ENCODE measurements around the gene SYAP1.

GRCh38 chrX:16733013-16733412 is 13.6 kb downstream of the SYAP1 start:
- TF ChIP-seq, protein P1, sequence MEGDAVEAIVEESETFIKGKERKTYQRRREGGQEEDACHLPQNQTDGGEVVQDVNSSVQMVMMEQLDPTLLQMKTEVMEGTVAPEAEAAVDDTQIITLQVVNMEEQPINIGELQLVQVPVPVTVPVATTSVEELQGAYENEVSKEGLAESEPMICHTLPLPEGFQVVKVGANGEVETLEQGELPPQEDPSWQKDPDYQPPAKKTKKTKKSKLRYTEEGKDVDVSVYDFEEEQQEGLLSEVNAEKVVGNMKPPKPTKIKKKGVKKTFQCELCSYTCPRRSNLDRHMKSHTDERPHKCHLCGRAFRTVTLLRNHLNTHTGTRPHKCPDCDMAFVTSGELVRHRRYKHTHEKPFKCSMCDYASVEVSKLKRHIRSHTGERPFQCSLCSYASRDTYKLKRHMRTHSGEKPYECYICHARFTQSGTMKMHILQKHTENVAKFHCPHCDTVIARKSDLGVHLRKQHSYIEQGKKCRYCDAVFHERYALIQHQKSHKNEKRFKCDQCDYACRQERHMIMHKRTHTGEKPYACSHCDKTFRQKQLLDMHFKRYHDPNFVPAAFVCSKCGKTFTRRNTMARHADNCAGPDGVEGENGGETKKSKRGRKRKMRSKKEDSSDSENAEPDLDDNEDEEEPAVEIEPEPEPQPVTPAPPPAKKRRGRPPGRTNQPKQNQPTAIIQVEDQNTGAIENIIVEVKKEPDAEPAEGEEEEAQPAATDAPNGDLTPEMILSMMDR (IDR thresholded peaks at IDR 0.05; ENCODE audit: insufficient read depth, low read length, poor library complexity, severe bottlenecking) = no peak
- TF ChIP-seq EZH2phosphoT487 (conservative IDR thresholded peaks at IDR 0.05; ENCODE audit: low read length) = no peak

Data from SU-DHL-6 (cell line).